ENCODE data around the gene CHI3L1.

The CHI3L1 gene

GRCh38 chr1:203130358-203130985 is 56.0 kb downstream of the CHI3L1 start:
- no peak for DNase-seq

- DNase-seq: no peak
Observed at GRCh38 chr1:203129501-203130231, 56.8 kb downstream of the CHI3L1 start.

Measured in NCI-H1930 (cell line).